GM19043 (cell line): ENCODE measurements around the gene CD2.

Experiments used
- ATAC-seq: cut with Tn5 transposase; IDR thresholded peaks from one replicate; pipeline ENCODE4 v1.9.1; 2021; ENCODE audit warnings: low read depth; ENCODE audit not compliant: unreplicated experiment

The CD2 gene

DNA sequence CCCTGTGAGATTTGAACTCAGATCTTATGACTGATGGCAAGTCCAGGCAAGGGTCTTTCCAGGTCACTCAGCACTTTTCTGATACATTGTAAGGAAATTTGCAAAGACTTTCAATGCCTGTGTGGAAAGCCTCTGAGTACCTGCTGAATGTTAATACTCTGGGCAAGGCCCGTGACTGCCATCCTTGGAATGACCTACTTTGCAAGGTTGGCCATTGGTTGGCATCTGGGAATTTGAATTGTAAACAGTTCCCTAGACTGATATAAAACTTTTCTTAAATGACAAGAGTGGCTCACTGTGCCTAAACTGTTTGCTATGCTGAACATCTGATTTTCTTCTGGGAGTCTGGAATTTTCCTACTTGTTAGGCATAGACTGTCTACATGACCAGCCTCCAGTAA is 57.1 kb downstream of the CD2 start:
- ATAC-seq = no peak

DNA sequence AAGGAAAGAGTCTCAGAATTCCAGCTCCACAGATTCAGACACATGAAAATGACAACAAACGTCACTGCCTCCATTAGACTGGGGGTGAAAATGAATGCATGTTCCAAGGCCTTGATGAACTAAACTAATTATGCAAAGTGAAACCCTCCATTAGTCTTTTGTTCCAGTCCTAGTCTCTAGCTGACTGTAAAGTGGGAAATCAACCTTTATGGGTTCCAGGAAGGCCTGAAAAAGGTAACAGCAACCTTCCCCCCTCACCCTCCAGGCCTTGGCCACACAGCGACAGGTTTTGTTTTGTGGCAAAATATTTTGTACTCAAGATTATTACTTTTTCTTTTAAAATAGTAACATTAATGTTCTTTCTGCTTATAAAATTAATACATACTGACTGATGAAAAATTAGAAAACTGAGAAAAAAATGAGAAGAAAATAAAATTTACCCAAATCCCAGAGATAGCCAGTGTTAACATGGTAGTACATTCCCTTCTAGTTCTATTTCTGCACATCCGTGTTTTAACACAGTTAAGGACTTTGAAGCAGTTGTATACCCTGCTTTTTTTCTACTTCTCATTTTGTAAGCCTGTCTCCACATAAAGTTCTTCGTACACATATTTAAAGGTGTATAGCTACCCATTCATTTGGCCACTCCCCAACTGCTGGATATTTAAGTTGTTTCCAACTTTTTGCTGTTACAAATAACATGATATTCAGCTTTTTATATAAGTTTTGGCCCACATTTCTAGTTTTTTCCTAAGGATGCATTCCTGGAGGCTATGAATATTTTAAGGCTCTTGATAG is 60.9 kb downstream of the CD2 start:
- no peak for ATAC-seq

DNA sequence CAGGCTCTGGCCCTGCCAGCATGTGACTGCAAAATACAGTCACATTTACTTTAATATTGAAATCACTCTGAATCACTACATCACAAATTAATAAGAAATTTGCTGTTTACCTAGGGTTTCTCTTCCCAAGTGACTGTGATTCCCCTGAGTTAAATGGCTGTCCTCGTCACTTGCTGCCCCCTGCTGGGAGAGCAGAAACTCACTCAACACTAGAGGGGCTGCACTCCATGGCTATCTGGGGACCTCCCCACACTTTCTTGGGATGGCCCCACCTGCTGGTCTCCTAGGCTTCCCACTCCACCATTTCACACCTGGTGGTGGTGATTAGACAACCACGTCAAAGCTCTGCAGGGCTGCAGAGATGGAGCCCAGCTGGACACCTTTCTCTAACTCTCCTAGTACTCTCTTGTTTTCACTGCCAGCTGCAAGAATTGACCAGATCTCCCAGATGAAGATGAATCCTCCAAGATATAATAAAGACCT is 63.4 kb downstream of the CD2 start:
- ATAC-seq = no peak
